PFSK-1 (cell line): ENCODE results near the gene GSTO1.

ENCODE experiments used
- FOXP2 ChIP-seq: optimal IDR thresholded peaks from 2 replicates; pipeline ENCODE3; 2011; ENCODE audit warnings: borderline replicate concordance, control low read depth, inconsistent platforms; ENCODE audit not compliant: insufficient read depth; ENCODE audit errors: extremely low read length, extremely low read depth
- POLR2AphosphoS5 ChIP-seq: IDR thresholded peaks from 2 replicates; pipeline ENCODE4 v1.6.1; 2012; ENCODE audit warnings: low read depth, mild to moderate bottlenecking, control low read depth, low read length, moderate library complexity
- REST ChIP-seq, 2 experiments: IDR thresholded peaks; 2 replicates each; pipeline versions ENCODE4 v1.6.1 to v1.8.0; 2011 to 2012; ENCODE audit warnings: low read depth in 2 of 2, low read length in 2 of 2, control low read depth in 1 of 2, inconsistent platforms in 1 of 2, mild to moderate bottlenecking in 1 of 2, moderate library complexity in 1 of 2; ENCODE audit not compliant: insufficient read depth in 1 of 2
- SIN3A ChIP-seq: IDR thresholded peaks from 2 replicates; pipeline ENCODE4 v1.6.1; 2012; ENCODE audit warnings: mild to moderate bottlenecking, low read length, moderate library complexity, borderline replicate concordance; ENCODE audit not compliant: insufficient read depth
- TAF1 ChIP-seq: IDR thresholded peaks from 2 replicates; pipeline ENCODE4 v1.6.1; 2012; ENCODE audit warnings: low read length, control low read depth, borderline replicate concordance; ENCODE audit not compliant: insufficient read depth

Gene GSTO1

GRCh38 chr10:104297697-104298660 lies 43.3 kb downstream of the GSTO1 start:
- TF ChIP-seq TAF1 (no peak), FOXP2 (no peak), REST (IDR thresholded peaks at IDR 0.05; ENCODE audit: insufficient read depth in 1 of 2, low read depth in 2 of 2, low read length in 2 of 2) (no peak), SIN3A (no peak), POLR2AphosphoS5 (no peak)

DNA sequence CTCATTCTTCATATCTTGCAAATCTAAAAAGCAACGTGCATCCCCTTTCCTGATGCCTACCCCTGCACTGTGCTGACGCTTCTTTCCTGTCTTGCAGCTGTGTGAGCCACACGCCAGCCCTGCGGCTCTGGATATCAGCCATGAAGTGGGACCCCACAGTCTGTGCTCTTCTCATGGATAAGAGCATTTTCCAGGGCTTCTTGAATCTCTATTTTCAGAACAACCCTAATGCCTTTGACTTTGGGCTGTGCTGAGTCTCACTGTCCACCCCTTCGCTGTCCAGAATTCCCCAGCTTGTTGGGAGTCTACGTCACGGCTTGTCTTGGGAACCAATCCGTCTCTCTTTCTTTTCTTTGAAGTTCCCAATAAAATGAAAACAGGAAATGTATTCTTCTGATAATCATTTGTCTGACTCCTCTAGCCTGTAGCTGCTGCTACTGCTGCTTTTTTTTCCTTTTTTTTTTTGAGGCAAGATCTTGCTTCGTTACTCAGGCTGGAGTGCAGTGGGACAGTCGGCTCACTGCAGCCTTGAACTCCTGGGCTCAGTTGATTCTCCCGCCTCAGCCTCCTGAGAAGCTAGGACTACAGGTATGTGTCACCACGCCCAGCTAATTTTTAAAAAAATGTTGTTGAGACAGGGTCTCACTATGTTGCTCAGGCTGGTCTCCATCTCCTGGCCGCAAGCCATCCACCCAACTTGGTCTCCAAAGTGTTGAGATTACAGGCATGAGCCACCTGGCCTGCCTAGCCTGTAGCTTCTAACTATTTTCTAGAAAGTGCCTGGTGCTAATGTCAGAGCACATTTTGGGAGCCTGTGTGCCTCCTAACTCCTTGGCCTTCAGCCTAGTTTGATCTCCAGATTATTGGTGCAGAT lies 44.6 kb downstream of the GSTO1 start:
- 0 out of 4 replicates have a peak, but pooled peaks of 1 of the 2 experiments have one; percentile 9 for TF ChIP-seq REST (IDR thresholded peaks at IDR 0.05; ENCODE audit: insufficient read depth in 1 of 2, low read depth in 2 of 2, low read length in 2 of 2)
- 0 out of 2 replicates have a peak, but pooled peaks have one; percentile 23 for TF ChIP-seq TAF1
- TF ChIP-seq POLR2AphosphoS5: no peak
- TF ChIP-seq SIN3A: no peak
- TF ChIP-seq FOXP2: no peak

GRCh38 chr10:104300002-104300735 lies 45.5 kb downstream of the GSTO1 start:
- TF ChIP-seq POLR2AphosphoS5: no peak; the same call in 1 of the 2 replicates
- TF ChIP-seq TAF1: no peak
- TF ChIP-seq REST (IDR thresholded peaks at IDR 0.05; ENCODE audit: insufficient read depth in 1 of 2, low read depth in 2 of 2, low read length in 2 of 2): peak in 1 of 2 experiments; percentile 73; a peak in 1 of 4 replicates
- TF ChIP-seq SIN3A: no peak

DNA sequence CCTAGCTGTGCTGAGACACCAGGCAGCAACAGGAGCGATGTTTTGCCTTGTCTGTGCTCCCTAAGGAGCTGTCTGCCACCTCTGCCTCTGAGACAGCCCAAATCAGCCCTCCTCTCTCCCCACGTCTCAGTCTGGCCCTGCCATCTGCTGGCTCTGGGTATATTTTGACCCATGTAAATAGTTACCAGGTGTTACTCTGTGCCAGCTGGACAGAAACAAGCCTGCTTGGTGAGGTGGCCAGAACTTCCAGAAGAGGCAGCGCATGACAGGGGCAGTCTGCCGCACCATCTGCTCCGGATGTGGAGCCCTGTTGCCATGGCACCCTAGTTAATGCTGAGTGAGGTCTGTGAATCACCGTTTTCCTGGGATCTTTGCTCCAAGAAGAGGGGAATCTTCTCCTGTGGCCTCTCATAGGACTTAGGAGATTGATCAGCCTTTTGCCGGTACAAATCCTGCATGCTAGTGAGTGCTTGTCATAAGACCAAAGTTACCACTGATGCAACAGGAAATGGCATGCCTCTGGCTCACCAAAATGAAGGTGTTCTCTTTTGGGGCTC lies 46.1 kb downstream of the GSTO1 start:
- TF ChIP-seq SIN3A (0 out of 2 replicates have a peak, but pooled peaks have one; percentile 40), POLR2AphosphoS5 (no peak; the same call in 1 of the 2 replicates), REST (IDR thresholded peaks at IDR 0.05; ENCODE audit: insufficient read depth in 1 of 2, low read depth in 2 of 2, low read length in 2 of 2) (0 out of 4 replicates have a peak, but pooled peaks of 1 of the 2 experiments have one; percentile 27), FOXP2 (no peak), TAF1 (no peak)
